Germinal center (tissue), 1 donor: Measurements from ENCODE around the gene HPF1.
"Not testable (repeated sequence)": the region's sequence is repeated elsewhere in the genome, so short reads cannot be mapped to it uniquely, and the experiment has no call there.

Experiments used
- DNase-seq: peaks from one replicate; pipeline ENCODE4 v3.0.0; 2012; ENCODE audit warnings: mixed read lengths, low spot score

HPF1 gene

DNA sequence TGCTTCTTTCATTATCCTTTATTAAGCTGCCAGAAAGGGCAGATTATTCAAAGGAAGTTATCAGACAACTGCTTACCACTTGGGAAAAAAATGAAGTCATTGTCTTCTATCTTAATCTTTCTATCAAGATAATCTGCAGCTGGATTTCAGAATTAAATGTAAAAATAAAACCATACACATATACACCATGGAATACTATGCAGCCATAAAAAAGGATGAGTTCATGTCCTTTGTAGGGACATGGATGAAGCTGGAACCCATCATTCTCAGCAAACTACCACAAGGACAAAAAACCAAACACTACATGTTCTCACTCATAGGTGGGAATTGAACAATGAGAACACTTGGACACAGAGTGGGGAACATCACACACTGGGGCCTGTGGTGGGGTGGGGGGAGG is 19.1 kb downstream of the HPF1 start:
- not testable (repeated sequence) for DNase-seq

DNA sequence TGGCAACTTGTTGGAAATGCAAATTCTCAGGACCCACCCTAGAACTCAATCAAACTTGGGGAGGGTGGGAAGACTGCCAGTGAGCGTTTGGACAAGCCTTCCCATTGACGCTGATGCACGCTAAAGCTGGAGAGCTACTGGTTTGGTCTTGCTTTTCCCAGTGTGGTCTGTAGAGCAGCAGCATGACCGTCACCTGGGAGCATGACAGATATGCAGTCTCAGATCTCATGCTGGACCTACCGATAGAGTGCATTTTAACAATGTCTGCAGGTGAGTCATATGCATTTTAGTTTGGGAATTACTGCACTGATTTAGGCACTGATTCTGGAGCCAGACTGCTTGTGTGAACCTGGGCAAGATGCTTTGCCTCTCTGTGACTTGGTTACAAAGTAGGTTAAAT is 27.2 kb downstream of the HPF1 start:
- no peak for DNase-seq

DNA sequence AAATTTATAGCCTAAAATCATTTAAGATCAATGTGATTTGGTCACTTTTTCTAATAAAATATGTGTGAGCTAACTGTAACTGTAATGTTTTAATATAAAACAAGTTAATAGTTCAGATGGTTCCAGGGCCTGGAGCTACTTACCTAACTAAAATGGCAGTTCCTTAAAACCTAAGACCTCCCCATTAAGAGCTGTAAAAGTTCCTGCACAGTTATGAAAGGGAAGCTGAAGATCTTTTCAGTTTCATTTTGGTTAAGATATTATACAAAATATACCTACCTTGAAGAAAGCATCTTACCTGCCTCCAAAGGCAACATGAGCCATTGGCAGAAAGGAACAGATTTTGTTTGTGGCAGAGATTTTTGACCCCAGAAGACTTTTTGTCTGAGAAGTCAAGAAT is 30.1 kb downstream of the HPF1 start:
- DNase-seq = no peak

DNA sequence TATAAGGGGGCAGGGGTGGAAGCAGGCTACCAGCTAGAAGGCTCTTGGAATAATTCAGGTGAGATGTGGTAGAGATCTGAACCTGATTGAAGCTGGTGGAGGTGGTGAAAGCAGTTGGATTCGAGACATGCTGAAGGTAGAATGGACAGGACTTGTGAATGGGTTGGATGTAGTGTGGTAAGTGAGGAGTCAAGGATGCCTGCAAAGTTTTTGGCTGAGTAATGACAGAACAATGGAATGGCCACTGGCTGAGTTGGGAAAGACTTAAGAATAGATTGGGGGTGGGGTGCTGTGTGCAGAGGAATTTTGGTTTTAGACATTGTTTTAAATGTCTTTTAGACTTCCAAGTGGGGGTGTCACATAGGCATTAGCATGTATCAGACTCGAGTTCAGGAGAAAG is 33.5 kb downstream of the HPF1 start:
- DNase-seq = no peak

DNA sequence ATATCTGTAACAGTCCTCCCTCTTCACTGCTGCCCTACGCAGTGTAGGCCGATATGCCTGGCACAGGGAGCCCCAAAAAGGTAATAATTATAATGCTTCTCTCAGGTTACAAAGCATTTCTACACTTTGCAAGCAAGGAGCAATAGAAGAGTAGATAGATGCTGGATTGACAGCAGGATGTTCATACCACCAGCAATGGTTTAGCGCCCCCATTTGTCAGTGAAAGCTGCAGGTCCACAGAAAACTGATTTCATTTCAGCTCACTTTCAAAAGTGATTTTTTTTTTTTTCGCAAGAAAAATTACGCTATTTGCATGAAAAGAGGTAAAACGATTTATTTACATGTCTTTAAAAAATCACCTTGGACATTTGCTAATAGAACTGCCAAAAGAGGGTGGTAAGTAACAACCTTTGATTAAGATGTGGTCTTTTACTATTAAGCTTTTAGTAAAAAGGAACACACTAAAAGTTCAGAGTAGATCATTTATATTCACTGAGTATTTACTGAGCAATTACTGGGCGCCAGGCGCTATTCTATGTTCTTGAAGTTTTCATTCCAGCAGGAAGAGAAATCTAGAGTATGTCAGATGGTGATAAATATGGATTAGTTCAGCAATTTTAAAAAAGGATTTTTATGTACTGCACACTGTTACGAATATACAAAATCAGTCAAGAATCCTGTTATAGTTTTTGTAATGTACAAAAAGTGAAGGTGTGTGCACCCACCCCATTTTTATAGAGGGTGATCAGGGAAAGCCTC is 34.4 kb downstream of the HPF1 start:
- no peak for DNase-seq

DNA sequence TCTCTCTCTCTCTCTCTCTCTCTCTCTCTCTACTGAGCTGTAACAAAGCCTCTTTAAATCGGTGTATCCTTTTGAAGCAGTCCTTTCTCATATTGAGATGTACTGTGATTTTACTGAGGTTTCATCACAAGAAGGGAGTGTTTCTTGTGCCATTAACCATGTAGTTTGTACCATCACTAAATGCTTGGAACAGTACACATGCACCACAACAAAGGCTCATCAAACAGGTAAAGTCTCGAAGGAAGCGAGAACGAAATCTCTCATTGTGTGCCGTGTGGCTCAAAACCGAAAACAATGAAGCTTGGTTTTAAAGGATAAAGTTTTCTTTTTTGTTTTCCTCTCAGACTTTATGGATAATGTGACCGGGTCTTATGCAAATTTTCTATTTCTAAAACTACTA is 37.2 kb downstream of the HPF1 start:
- DNase-seq = no peak

DNA sequence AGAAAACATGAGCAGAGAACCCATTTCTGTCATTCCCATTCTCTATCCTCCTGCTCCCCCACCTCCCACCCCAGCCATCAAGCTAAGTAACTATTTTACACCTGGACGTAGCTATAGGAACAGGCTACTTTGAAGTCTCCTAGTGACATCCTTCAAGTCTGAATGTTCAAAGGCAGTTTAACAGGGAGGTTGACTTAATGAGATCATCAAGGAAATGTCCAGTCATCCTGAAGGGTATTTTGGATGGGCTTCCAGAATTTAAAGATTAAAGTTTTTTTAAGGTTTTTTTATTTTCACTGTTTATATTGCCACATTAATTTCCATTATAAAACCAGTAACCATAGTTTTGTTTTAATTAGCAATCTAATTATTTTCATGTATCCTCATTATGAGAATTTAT is 41.1 kb downstream of the HPF1 start:
- no peak for DNase-seq

DNA sequence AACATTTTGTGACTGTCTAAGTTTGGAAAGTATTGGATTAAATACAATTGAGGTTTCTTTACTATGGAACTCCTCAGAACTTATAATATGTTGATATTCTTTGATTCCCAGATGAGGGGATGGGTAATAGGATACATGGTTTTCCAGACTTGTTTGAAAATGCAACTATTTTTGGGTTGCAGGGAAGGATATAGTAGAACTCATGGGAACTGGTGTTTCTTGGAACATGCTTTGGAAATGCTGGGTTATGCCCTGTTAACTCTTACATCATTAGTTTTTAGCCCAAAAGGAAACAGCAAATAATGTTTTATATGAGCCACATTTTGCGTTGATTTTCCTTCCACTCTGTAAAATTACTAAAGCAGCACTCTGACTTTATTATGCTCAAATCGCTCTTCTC is 41.9 kb downstream of the HPF1 start:
- no peak for DNase-seq

DNA sequence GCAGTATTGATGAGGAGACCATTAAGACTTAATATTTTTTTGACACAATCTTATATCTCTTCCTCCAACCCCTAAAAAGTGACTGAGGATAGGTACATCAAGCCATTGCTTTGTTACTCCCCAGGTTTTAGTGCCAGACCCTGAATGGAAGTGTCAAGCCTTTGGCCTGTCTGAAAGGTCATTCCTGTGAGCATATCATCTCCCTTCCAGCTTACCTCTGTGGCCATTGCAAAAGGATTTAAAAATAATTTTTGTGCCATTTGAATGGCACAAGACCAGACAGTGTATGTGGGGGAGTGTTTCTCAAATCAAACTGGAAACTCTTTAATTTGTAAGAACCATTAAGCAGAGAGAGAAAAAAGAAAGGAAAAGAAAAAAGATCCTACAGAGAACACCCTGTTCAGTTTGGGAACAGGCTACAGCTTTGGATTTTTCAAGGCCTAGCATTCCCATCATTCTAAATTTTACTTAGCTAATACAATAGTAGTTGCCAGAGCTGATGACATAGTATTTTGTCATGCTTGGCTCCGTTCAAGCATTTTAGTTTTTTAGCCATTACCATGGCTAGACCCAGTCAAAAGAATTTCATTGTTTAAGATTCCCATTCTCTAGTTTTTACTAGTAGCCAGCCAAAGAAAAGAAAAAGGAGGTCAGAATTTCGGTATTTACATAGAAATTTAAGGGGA is 49.6 kb downstream of the HPF1 start:
- no peak for DNase-seq

DNA sequence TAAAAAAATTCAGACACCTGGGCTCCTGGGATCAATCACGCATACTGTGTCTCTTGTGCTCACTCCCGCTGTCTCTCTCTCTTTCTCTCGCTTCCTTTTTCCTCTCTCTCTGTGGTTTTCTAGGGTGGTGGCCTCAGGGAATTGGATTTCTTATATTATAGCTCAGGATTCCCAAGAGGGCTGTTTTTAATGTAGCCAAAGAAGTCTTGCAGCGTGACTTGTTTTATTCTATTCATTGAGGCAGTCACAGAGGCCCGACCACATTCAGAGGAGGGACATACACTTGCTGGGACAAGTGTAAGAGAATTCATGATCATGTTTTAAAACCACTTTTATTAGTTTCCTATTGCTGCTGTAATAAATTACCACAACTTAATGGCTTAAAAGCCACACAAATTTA is 59.4 kb downstream of the HPF1 start:
- no peak for DNase-seq

DNA sequence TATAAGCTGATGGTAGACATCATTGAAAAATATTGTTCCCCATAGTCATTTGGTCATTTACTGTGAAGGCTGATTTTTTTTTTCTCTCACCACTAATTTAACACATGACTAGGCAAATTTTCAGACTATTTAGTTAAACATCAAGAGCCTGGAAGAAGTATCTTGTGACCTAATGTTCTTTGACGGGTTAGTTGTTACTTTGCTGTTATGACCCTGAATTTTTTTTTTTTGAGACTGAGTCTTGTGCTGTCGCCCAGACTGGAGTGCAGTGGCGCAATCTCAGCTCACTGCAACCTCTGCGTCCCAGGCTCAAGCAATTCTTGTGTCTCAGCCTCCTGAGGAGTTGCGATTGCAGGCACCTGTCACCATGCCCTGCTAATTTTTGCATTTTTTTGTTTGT is 67.0 kb downstream of the HPF1 start:
- DNase-seq = no peak

DNA sequence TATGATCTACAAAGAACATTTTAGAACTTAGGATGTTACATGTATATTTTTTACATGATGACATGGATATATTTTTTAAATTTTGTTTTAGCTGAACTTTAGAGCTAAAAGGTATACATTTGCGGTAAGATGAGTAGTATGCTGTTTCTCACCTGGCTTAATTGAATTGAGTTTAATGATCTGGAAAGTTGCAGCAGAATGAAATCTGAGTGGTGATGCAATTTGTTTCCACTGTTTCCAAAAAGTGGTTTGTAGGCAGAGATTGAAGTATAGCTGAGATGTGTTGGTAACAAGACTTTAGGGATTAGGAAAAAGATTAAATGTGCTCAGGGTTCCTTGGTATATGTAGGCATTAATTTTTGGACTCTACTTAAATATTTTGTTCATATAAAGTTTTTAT is 68.1 kb downstream of the HPF1 start:
- DNase-seq = no peak

DNA sequence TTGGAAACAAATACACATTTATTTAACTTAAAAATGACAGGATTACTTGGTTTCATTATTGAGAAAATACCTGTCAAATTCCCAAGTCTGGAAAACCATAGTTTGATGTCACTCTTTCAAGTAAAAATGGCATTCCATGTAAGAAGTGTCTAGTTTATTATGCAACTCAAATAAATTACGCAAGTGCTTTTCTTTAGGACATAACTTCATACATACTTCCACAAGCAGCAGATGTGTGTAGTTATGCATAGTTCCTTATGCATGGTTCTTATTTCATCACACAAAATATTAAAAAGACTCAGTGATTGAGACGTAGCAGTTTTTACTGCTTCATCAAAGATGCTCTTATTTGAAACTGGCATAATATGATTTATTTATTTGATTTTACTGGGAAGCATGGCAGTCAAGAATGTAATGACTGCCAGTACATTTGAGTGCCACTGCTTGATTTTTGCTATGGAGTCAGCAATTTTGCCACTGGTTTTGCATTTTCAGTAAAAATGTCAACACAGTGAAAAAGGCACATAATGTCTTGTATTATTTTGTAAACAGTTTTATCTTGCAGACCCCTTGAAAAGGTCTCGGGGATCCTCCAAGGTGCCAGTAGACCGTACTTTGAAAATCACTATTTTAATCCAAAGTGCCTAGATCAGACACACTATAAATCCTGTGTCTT is 75.2 kb downstream of the HPF1 start:
- no peak for DNase-seq
